Neuronal stem cell (in vitro differentiated cells): Measurements from ENCODE around the gene ATRX.
"Not testable (repeated sequence)": the region's sequence is repeated elsewhere in the genome, so short reads cannot be mapped to it uniquely, and the experiment has no call there.

Source experiments
- DNase-seq: peaks from one replicate; pipeline ENCODE4 v3.0.0-alpha.2; 2013; ENCODE audit warnings: low spot score
- H2AFZ ChIP-seq: one replicate; pipeline ENCODE4 v1.6.1; 2013; ENCODE audit warnings: mild to moderate bottlenecking, low read length, inconsistent platforms
- H2AK5ac ChIP-seq: 2 replicates; pipeline ENCODE4 v1.6.1; 2013; ENCODE audit warnings: low read depth, mild to moderate bottlenecking, inconsistent platforms, low read length, moderate library complexity, mixed read lengths
- H2BK120ac ChIP-seq: 2 replicates; pipeline ENCODE4 v1.6.1; 2013; ENCODE audit warnings: low read depth, mild to moderate bottlenecking, inconsistent platforms, low read length, moderate library complexity, mixed read lengths
- H2BK12ac ChIP-seq: one replicate; pipeline ENCODE4 v1.6.1; 2013; ENCODE audit warnings: low read length, inconsistent platforms
- H2BK15ac ChIP-seq: 2 replicates; pipeline ENCODE4 v1.6.1; 2013; ENCODE audit warnings: mild to moderate bottlenecking, low read length, inconsistent platforms, mixed read lengths
- H2BK5ac ChIP-seq: one replicate; pipeline ENCODE4 v1.6.1; 2013; ENCODE audit warnings: inconsistent platforms, mild to moderate bottlenecking, low read length, moderate library complexity
- H3K14ac ChIP-seq: one replicate; pipeline ENCODE4 v1.6.1; 2013; ENCODE audit warnings: low read length, inconsistent platforms
- H3K18ac ChIP-seq: 2 replicates; pipeline ENCODE4 v1.6.1; 2013; ENCODE audit warnings: low read length, inconsistent platforms
- H3K23ac ChIP-seq: 2 replicates; pipeline ENCODE4 v1.6.1; 2013; ENCODE audit warnings: low read depth, mild to moderate bottlenecking, mixed read lengths, low read length, inconsistent platforms; ENCODE audit not compliant: poor library complexity
- H3K27ac ChIP-seq: replicated peaks from 3 replicates; pipeline ENCODE4 v1.5.1; 2013; ENCODE audit warnings: low read length, inconsistent platforms
- H3K27me3 ChIP-seq, 3 experiments: 2 replicates each; pipeline ENCODE4 v1.6.1; 2013; ENCODE audit warnings: low read length in 3 of 3, mild to moderate bottlenecking in 2 of 3, inconsistent platforms in 1 of 3, low read depth in 1 of 3, mixed read lengths in 1 of 3, moderate library complexity in 1 of 3; ENCODE audit not compliant: control insufficient read depth in 3 of 3, insufficient read depth in 3 of 3
- H3K36me3 ChIP-seq, 2 donors: replicated peaks in 1 of 2; 2 replicates each; pipeline ENCODE4 v1.6.1; 2013; ENCODE audit warnings: low read length in 2 of 2; ENCODE audit not compliant: control insufficient read depth in 2 of 2, insufficient read depth in 2 of 2
- H3K4ac ChIP-seq: 2 replicates; pipeline ENCODE4 v1.6.1; 2013; ENCODE audit warnings: inconsistent platforms, mild to moderate bottlenecking, low read length, moderate library complexity
- H3K4me1 ChIP-seq, 2 donors: 1 replicate in 1 of 2; 2 replicates in 1 of 2; pipeline ENCODE4 v1.6.1; 2013; ENCODE audit warnings: low read length in 2 of 2, low read depth in 1 of 2; ENCODE audit not compliant: control insufficient read depth in 2 of 2, insufficient read depth in 1 of 2
- H3K4me2 ChIP-seq: one replicate; pipeline ENCODE4 v1.6.1; 2013; ENCODE audit warnings: mild to moderate bottlenecking, low read length, inconsistent platforms; ENCODE audit not compliant: insufficient read depth, poor library complexity, severe bottlenecking
- H3K4me3 ChIP-seq, 2 donors: 2 replicates each; pipeline ENCODE4 v1.5.1; 2013; ENCODE audit warnings: low read length in 2 of 2, mild to moderate bottlenecking in 2 of 2, inconsistent platforms in 1 of 2, moderate library complexity in 1 of 2
- H3K79me1 ChIP-seq: one replicate; pipeline ENCODE4 v1.6.1; 2013; ENCODE audit warnings: low read depth, mild to moderate bottlenecking, inconsistent platforms, low read length, moderate library complexity
- H3K9ac ChIP-seq: one replicate; pipeline ENCODE4 v1.6.1; 2013; ENCODE audit warnings: mild to moderate bottlenecking, low read depth, low read length, inconsistent platforms; ENCODE audit not compliant: poor library complexity
- H3K9me3 ChIP-seq, 2 donors: replicated peaks in 1 of 2; 2 replicates each; pipeline versions ENCODE3 to v1.6.1; 2013; ENCODE audit warnings: low read length in 2 of 2, mild to moderate bottlenecking in 2 of 2, inconsistent platforms in 1 of 2, low read depth in 1 of 2, mixed read lengths in 1 of 2, moderate library complexity in 1 of 2; ENCODE audit not compliant: control insufficient read depth in 2 of 2, insufficient read depth in 1 of 2
- H4K8ac ChIP-seq: one replicate; pipeline ENCODE4 v1.6.1; 2013; ENCODE audit warnings: low read depth, mild to moderate bottlenecking, inconsistent platforms, low read length, moderate library complexity
- H4K91ac ChIP-seq: one replicate; pipeline ENCODE4 v1.6.1; 2013; ENCODE audit warnings: low read length, low read depth, mild to moderate bottlenecking, inconsistent platforms; ENCODE audit not compliant: poor library complexity
- WGBS, 2 donors: extraction: QIAGEN DNeasy Blood & Tissue Kit; methylation state at CpG; one replicate each; pipeline ENCODE4 v1.1.7; 2013; ENCODE audit warnings: missing lambda C conversion rate in 2 of 2, mixed read lengths in 1 of 2; ENCODE audit not compliant: insufficient read length in 2 of 2, insufficient replicate concordance in 1 of 2; ENCODE audit errors: extremely low coverage in 2 of 2; 5-methylcytosine and 5-hydroxymethylcytosine counted together

The ATRX gene

GRCh38 chrX:77755561-77755960 is 30.5 kb downstream of the ATRX start:
- no peak overlapping the region for H2BK5ac ChIP-seq
- no peak overlapping the region for H2AFZ ChIP-seq
- no peak overlapping the region for H2AK5ac ChIP-seq
- peaks cover 3 to 10% of the 10 kb centered on the region in 2 donors for H3K9me3 ChIP-seq
- H2BK12ac ChIP-seq: no peak overlapping the region
- no peak overlapping the region for H2BK120ac ChIP-seq
- no peak overlapping the region for H3K23ac ChIP-seq
- H4K8ac ChIP-seq: no peak overlapping the region
- H3K36me3 ChIP-seq: peaks cover 3 to 20% of the 10 kb centered on the region in 2 donors
- no peaks in the 10 kb centered on the region for H3K27me3 ChIP-seq
- no peak overlapping the region for H3K14ac ChIP-seq
- DNase-seq: no peak
- H3K4me1 ChIP-seq: no peaks in the 10 kb centered on the region
- no peak overlapping the region for H3K27ac ChIP-seq
- H3K4ac ChIP-seq: no peak overlapping the region
- no peak overlapping the region for H3K4me2 ChIP-seq
- H4K91ac ChIP-seq: no peak overlapping the region
- H3K18ac ChIP-seq: no peak overlapping the region
- no CpG with 5 or more reads among the region's 6 CpGs for WGBS, 2 donors
- H3K79me1 ChIP-seq: no peaks in the 10 kb centered on the region
- H2BK15ac ChIP-seq: no peak overlapping the region
- H3K9ac ChIP-seq: no peak overlapping the region
- no peak overlapping the region for H3K4me3 ChIP-seq

GRCh38 chrX:77753942-77754341 is 32.1 kb downstream of the ATRX start:
- not testable (repeated sequence) for H2BK120ac ChIP-seq, H2BK5ac ChIP-seq, H2BK12ac ChIP-seq, H3K4ac ChIP-seq, H3K14ac ChIP-seq, DNase-seq, H3K27ac ChIP-seq, H3K4me2 ChIP-seq, H3K23ac ChIP-seq, H4K8ac ChIP-seq, H3K79me1 ChIP-seq, H2AK5ac ChIP-seq, H4K91ac ChIP-seq, H2BK15ac ChIP-seq, H3K9me3 ChIP-seq, H3K18ac ChIP-seq, H3K4me1 ChIP-seq, H3K9ac ChIP-seq, H3K4me3 ChIP-seq, H3K27me3 ChIP-seq, H2AFZ ChIP-seq
- no CpG with 5 or more reads among the region's 1 CpG for WGBS, 2 donors
- H3K36me3 ChIP-seq: peaks cover 4 to 18% of the 10 kb centered on the region in 2 donors

GRCh38 chrX:77749695-77750094 is 36.3 kb downstream of the ATRX start:
- Histone ChIP-seq H4K91ac (no peak overlapping the region), H3K4ac (no peak overlapping the region), H2BK15ac (no peak overlapping the region), H3K23ac (no peak overlapping the region), H3K27me3 (no peaks in the 10 kb centered on the region), H3K4me3 (no peak overlapping the region), H3K36me3 (peaks cover 0 to 2% of the 10 kb centered on the region in 2 donors), H3K4me1 (no peaks in the 10 kb centered on the region), H2BK12ac (no peak overlapping the region), H3K18ac (no peak overlapping the region), H3K4me2 (no peak overlapping the region), H3K79me1 (peaks cover 3% of the 10 kb centered on the region), H2AFZ (no peak overlapping the region), H2BK120ac (no peak overlapping the region), H3K14ac (no peak overlapping the region), H3K9ac (no peak overlapping the region), H3K9me3 (peaks cover 0 to 2% of the 10 kb centered on the region in 2 donors), H2BK5ac (no peak overlapping the region), H2AK5ac (no peak overlapping the region), H4K8ac (no peak overlapping the region), H3K27ac (no peak overlapping the region)
- WGBS, 2 donors: no CpG with 5 or more reads among the region's 5 CpGs
- no peak for DNase-seq

GRCh38 chrX:77743720-77744119 is 42.3 kb downstream of the ATRX start:
- H2BK12ac ChIP-seq: no peak overlapping the region
- no peak for DNase-seq
- no peak overlapping the region for H3K9ac ChIP-seq
- no peak overlapping the region for H2BK5ac ChIP-seq
- no peak overlapping the region for H3K4me3 ChIP-seq
- no peak overlapping the region for H3K4ac ChIP-seq
- no peaks in the 10 kb centered on the region for H3K27me3 ChIP-seq
- no peak overlapping the region for H3K14ac ChIP-seq
- no peak overlapping the region for H2BK15ac ChIP-seq
- H3K79me1 ChIP-seq: peaks cover 7% of the 10 kb centered on the region
- H4K8ac ChIP-seq: no peak overlapping the region
- H4K91ac ChIP-seq: no peak overlapping the region
- no peak overlapping the region for H2AK5ac ChIP-seq
- no peak overlapping the region for H2AFZ ChIP-seq
- H3K23ac ChIP-seq: no peak overlapping the region
- H3K18ac ChIP-seq: no peak overlapping the region
- H3K4me2 ChIP-seq: no peak overlapping the region
- H2BK120ac ChIP-seq: no peak overlapping the region
- no peaks in the 10 kb centered on the region for H3K9me3 ChIP-seq
- H3K36me3 ChIP-seq: no peaks in the 10 kb centered on the region
- WGBS, 2 donors: no CpG with 5 or more reads among the region's 2 CpGs
- H3K4me1 ChIP-seq: peaks cover 0 to 12% of the 10 kb centered on the region in 2 donors
- no peak overlapping the region for H3K27ac ChIP-seq
